Hepatocyte (in vitro differentiated cells): Measurements from ENCODE around the gene DOHH. TPM values are rescaled to one million over a fixed set of nuclear protein-coding genes. Genes with fewer than 3 reads are reported as not detected.

Experiments used
- DNase-seq: peaks from one replicate; pipeline ENCODE4 v3.0.0-alpha.2; 2016; ENCODE audit warnings: low spot score
- H2AFZ ChIP-seq: fragments of 200-600 bp; sonication (generic); 2 replicates; pipeline ENCODE4 v1.6.0; 2016; ENCODE audit warnings: antibody characterized with exemption, mild to moderate bottlenecking
- H3K27ac ChIP-seq: fragments of 200-600 bp; sonication (generic); 2 replicates; pipeline ENCODE4 v1.5.1; 2016; ENCODE audit warnings: mild to moderate bottlenecking
- H3K27me3 ChIP-seq: fragments of 200-600 bp; sonication (generic); 2 replicates; pipeline ENCODE4 v1.6.1; 2016
- H3K36me3 ChIP-seq: fragments of 200-600 bp; sonication (generic); replicated peaks from 2 replicates; pipeline ENCODE4 v1.5.1; 2016; ENCODE audit warnings: low read depth; ENCODE audit not compliant: insufficient read depth
- H3K4me1 ChIP-seq: fragments of 200-600 bp; sonication (generic); 2 replicates; pipeline ENCODE4 v1.5.1; 2016; ENCODE audit warnings: mild to moderate bottlenecking, moderate library complexity; ENCODE audit not compliant: insufficient read depth
- H3K4me2 ChIP-seq: fragments of 200-600 bp; sonication (generic); 2 replicates; pipeline ENCODE4 v1.6.0; 2016
- H3K4me3 ChIP-seq: fragments of 200-600 bp; sonication (generic); 2 replicates; pipeline ENCODE4 v1.5.1; 2016; ENCODE audit warnings: mild to moderate bottlenecking
- H3K79me2 ChIP-seq: fragments of 200-600 bp; sonication (generic); 2 replicates; pipeline ENCODE4 v1.6.0; 2017; ENCODE audit warnings: mild to moderate bottlenecking
- H3K9me2 ChIP-seq: fragments of 200-600 bp; sonication (generic); replicated peaks from 2 replicates; pipeline ENCODE4 v1.6.0; 2017; ENCODE audit warnings: mild to moderate bottlenecking; ENCODE audit not compliant: insufficient read depth
- H3K9me3 ChIP-seq: fragments of 200-600 bp; sonication (generic); 2 replicates; pipeline ENCODE4 v1.5.1; 2016; ENCODE audit warnings: low read depth, mild to moderate bottlenecking
- H4K20me1 ChIP-seq: fragments of 200-600 bp; sonication (generic); 2 replicates; pipeline ENCODE4 v1.6.0; 2016; ENCODE audit warnings: mild to moderate bottlenecking; ENCODE audit not compliant: insufficient read depth, poor library complexity, severe bottlenecking
- CTCF ChIP-seq: fragments of 200-600 bp; sonication (generic); IDR thresholded peaks from 2 replicates; pipeline ENCODE4 v1.5.1; 2016; ENCODE audit warnings: antibody characterized with exemption, mild to moderate bottlenecking; ENCODE audit not compliant: poor library complexity
- EZH2 ChIP-seq: fragments of 200-600 bp; sonication (generic); IDR thresholded peaks from 2 replicates; pipeline ENCODE4 v1.6.1; 2016; ENCODE audit warnings: antibody characterized with exemption, mild to moderate bottlenecking, borderline replicate concordance
- EZH2phosphoT487 ChIP-seq: fragments of 200-600 bp; sonication (generic); IDR thresholded peaks from one replicate; pipeline ENCODE4 v1.6.1; 2018; ENCODE audit warnings: antibody characterized with exemption, mild to moderate bottlenecking, low read depth, moderate library complexity; ENCODE audit not compliant: unreplicated experiment, severe bottlenecking
- WGBS: methylation state at CpG from one replicate; pipeline ENCODE4 v1.1.6; 2016; ENCODE audit warnings: low lambda C conversion rate; ENCODE audit errors: missing lambda C conversion rate; 5-methylcytosine and 5-hydroxymethylcytosine counted together
- polyA plus RNA-seq: library from polyadenylated mRNA; unstranded; fragments of >200 nt; fragmentation: Nextera tagmentation; extraction: Ambion mirVana; gene quantifications from 2 replicates; pipeline ENCODE4 v1.2.1, GENCODE V29; 2016
- total RNA-seq: library from RNA; depleted of rRNA; stranded (reverse); fragments of >200 nt; gene quantifications from 2 replicates; pipeline ENCODE4 v1.2.3, GENCODE V29; 2014

The DOHH gene
- total and polyA plus RNA-seq, 2 experiments from 2014 or later: 14.9 to 17.6 TPM

- Histone ChIP-seq H3K27ac (no peak overlapping the region), H2AFZ (no peak overlapping the region), H3K79me2 (no peaks in the 10 kb centered on the region), H3K9me3 (no peaks in the 10 kb centered on the region), H3K4me2 (no peak overlapping the region), H3K4me1 (no peaks in the 10 kb centered on the region), H3K9me2 (no peaks in the 10 kb centered on the region), H3K4me3 (no peak overlapping the region), H3K36me3 (no peaks in the 10 kb centered on the region), H3K27me3 (no peaks in the 10 kb centered on the region), H4K20me1 (no peaks in the 10 kb centered on the region)
- no peak for TF ChIP-seq CTCF
- TF ChIP-seq EZH2phosphoT487: no peak
- TF ChIP-seq EZH2: no peak
- no peak for DNase-seq
- WGBS: over 99% methylated on average over 15 of the region's 20 CpGs
Measured at GRCh38 chr19:3528539-3529211, 28.2 kb upstream of the DOHH start.

GRCh38 chr19:3528080-3528479, 27.6 kb upstream of the DOHH start:
- H3K4me2 ChIP-seq: no peak overlapping the region
- TF ChIP-seq CTCF (no peak), EZH2 (no peak), EZH2phosphoT487 (no peak)
- H4K20me1 ChIP-seq: peaks cover 3% of the 10 kb centered on the region
- H3K79me2 ChIP-seq: no peaks in the 10 kb centered on the region
- DNase-seq: no peak
- no peak overlapping the region for H3K27ac ChIP-seq
- no peak overlapping the region for H2AFZ ChIP-seq
- no peaks in the 10 kb centered on the region for H3K9me3 ChIP-seq
- H3K27me3 ChIP-seq: no peaks in the 10 kb centered on the region
- H3K4me1 ChIP-seq: no peaks in the 10 kb centered on the region
- H3K9me2 ChIP-seq: no peaks in the 10 kb centered on the region
- H3K4me3 ChIP-seq: no peak overlapping the region
- H3K36me3 ChIP-seq: no peaks in the 10 kb centered on the region
- WGBS: 100% methylated on average over 8 of the region's 14 CpGs

- no peak overlapping the region for H3K4me2 ChIP-seq
- no peak overlapping the region for H3K4me3 ChIP-seq
- over 99% methylated on average over 19 of the region's 21 CpGs for whole genome bisulfite sequencing
- H3K27me3 ChIP-seq: no peaks in the 10 kb centered on the region
- H3K9me3 ChIP-seq: no peaks in the 10 kb centered on the region
- no peak overlapping the region for H2AFZ ChIP-seq
- no peak for TF ChIP-seq EZH2phosphoT487
- no peak for TF ChIP-seq CTCF
- TF ChIP-seq EZH2: no peak
- H3K9me2 ChIP-seq: no peaks in the 10 kb centered on the region
- no peaks in the 10 kb centered on the region for H3K4me1 ChIP-seq
- H3K27ac ChIP-seq: no peak overlapping the region
- H3K79me2 ChIP-seq: peaks cover 7% of the 10 kb centered on the region
- peaks cover 10% of the 10 kb centered on the region for H4K20me1 ChIP-seq
- DNase-seq: no peak
- no peaks in the 10 kb centered on the region for H3K36me3 ChIP-seq
Measured at GRCh38 chr19:3527238-3527910, 26.9 kb upstream of the DOHH start.
